PC-3 (cell line): ENCODE measurements around the gene VPS33B.

Experiments
- CTCF ChIP-seq: fragments of 300-600 bp; sonication (generic); conservative IDR thresholded peaks from 2 replicates; pipeline ENCODE4 v1.5.1; 2017; ENCODE audit warnings: antibody characterized with exemption, low read depth, mild to moderate bottlenecking, low read length
- EZH2 ChIP-seq: fragments of 300-600 bp; sonication (generic); IDR thresholded peaks from one replicate; pipeline ENCODE4 v1.6.1; 2017; ENCODE audit warnings: antibody characterized with exemption, mild to moderate bottlenecking, low read length; ENCODE audit not compliant: unreplicated experiment

- TF ChIP-seq CTCF (no peak), EZH2 (no peak)
Observed at GRCh38 chr15:91061230-91061629, 38.8 kb upstream of the VPS33B start.
